HEK293 (cell line): ENCODE measurements around the gene TRDMT1.

Experiments used
- ATF2 ChIP-seq: fragments of 450-650 bp; formaldehyde crosslinking; IDR thresholded peaks from 2 replicates; pipeline ENCODE4 v1.5.1; 2016; ENCODE audit warnings: missing biosample characterization, missing genetic modification characterization, low read depth
- HIC1 ChIP-seq: fragments of 450-650 bp; formaldehyde crosslinking; IDR thresholded peaks from 2 replicates; pipeline ENCODE4 v1.5.1; 2016; ENCODE audit warnings: missing biosample characterization, missing genetic modification characterization
- KLF8 ChIP-seq: fragments of 450-650 bp; formaldehyde crosslinking; IDR thresholded peaks from 2 replicates; pipeline ENCODE4 v1.5.1; 2016; ENCODE audit warnings: missing biosample characterization, missing genetic modification characterization
- KLF9 ChIP-seq: fragments of 450-650 bp; formaldehyde crosslinking; IDR thresholded peaks from 2 replicates; pipeline ENCODE4 v1.5.1; 2016; ENCODE audit warnings: missing biosample characterization, missing genetic modification characterization, low read depth
- PATZ1 ChIP-seq: fragments of 450-650 bp; formaldehyde crosslinking; IDR thresholded peaks from 2 replicates; pipeline ENCODE4 v1.5.1; 2016; ENCODE audit warnings: missing biosample characterization, missing genetic modification characterization
- PRDM1 ChIP-seq: fragments of 450-650 bp; formaldehyde crosslinking; IDR thresholded peaks from 2 replicates; pipeline ENCODE4; 2016; ENCODE audit warnings: missing biosample characterization, missing genetic modification characterization
- ZBTB7A ChIP-seq: fragments of 450-650 bp; formaldehyde crosslinking; IDR thresholded peaks from 2 replicates; pipeline ENCODE4 v1.5.1; 2016; ENCODE audit warnings: low read depth, missing biosample characterization, missing genetic modification characterization
- ZEB2 ChIP-seq: fragments of 450-650 bp; formaldehyde crosslinking; IDR thresholded peaks from 2 replicates; pipeline ENCODE4 v1.5.1; 2016; ENCODE audit warnings: missing biosample characterization, missing genetic modification characterization
- ZNF114 ChIP-seq: fragments of 450-650 bp; formaldehyde crosslinking; IDR thresholded peaks from 2 replicates; pipeline ENCODE4 v1.5.0; 2017; ENCODE audit warnings: missing biosample characterization, missing genetic modification characterization
- ZNF121 ChIP-seq: fragments of 450-650 bp; formaldehyde crosslinking; IDR thresholded peaks from 2 replicates; pipeline ENCODE4 v1.5.1; 2016; ENCODE audit warnings: missing biosample characterization, missing genetic modification characterization
- ZNF132 ChIP-seq: fragments of 450-650 bp; formaldehyde crosslinking; IDR thresholded peaks from 2 replicates; pipeline ENCODE4 v1.5.1; 2017; ENCODE audit warnings: missing biosample characterization, missing genetic modification characterization, borderline replicate concordance
- ZNF138 ChIP-seq: fragments of 450-650 bp; formaldehyde crosslinking; IDR thresholded peaks from 2 replicates; pipeline ENCODE4 v1.5.1; 2016; ENCODE audit warnings: missing biosample characterization, missing genetic modification characterization, borderline replicate concordance
- ZNF16 ChIP-seq: fragments of 450-650 bp; formaldehyde crosslinking; IDR thresholded peaks from 2 replicates; pipeline ENCODE4 v1.5.1; 2016; ENCODE audit warnings: low read depth, missing biosample characterization, missing genetic modification characterization
- ZNF335 ChIP-seq: fragments of 450-650 bp; formaldehyde crosslinking; conservative IDR thresholded peaks from 2 replicates; pipeline ENCODE4 v1.5.1; 2016; ENCODE audit warnings: missing biosample characterization, missing genetic modification characterization
- ZNF341 ChIP-seq: fragments of 450-650 bp; formaldehyde crosslinking; IDR thresholded peaks from 2 replicates; pipeline ENCODE4; 2016; ENCODE audit warnings: low read depth, missing biosample characterization, missing genetic modification characterization
- ZNF362 ChIP-seq: fragments of 450-650 bp; formaldehyde crosslinking; IDR thresholded peaks from 2 replicates; pipeline ENCODE4 v1.5.1; 2016; ENCODE audit warnings: missing biosample characterization, missing genetic modification characterization
- ZNF514 ChIP-seq: fragments of 450-650 bp; formaldehyde crosslinking; IDR thresholded peaks from 2 replicates; pipeline ENCODE4 v1.5.1; 2016; ENCODE audit warnings: missing biosample characterization, missing genetic modification characterization
- ZNF548 ChIP-seq: fragments of 450-650 bp; formaldehyde crosslinking; IDR thresholded peaks from 2 replicates; pipeline ENCODE4 v1.5.1; 2016; ENCODE audit warnings: missing biosample characterization, missing genetic modification characterization
- ZNF549 ChIP-seq: fragments of 450-650 bp; IDR thresholded peaks from 2 replicates; pipeline ENCODE4 v1.5.1; 2018; ENCODE audit warnings: missing biosample characterization, missing genetic modification characterization, mild to moderate bottlenecking, inconsistent platforms, moderate library complexity
- ZNF585B ChIP-seq: fragments of 450-650 bp; formaldehyde crosslinking; IDR thresholded peaks from 2 replicates; pipeline ENCODE4 v1.5.1; 2016; ENCODE audit warnings: missing biosample characterization, missing genetic modification characterization
- ZNF596 ChIP-seq: fragments of 450-650 bp; IDR thresholded peaks from 2 replicates; pipeline ENCODE4 v1.5.0; 2018; ENCODE audit warnings: missing biosample characterization, mild to moderate bottlenecking, missing genetic modification characterization, moderate library complexity
- ZNF621 ChIP-seq: fragments of 450-650 bp; formaldehyde crosslinking; IDR thresholded peaks from 2 replicates; pipeline ENCODE4 v1.5.1; 2017; ENCODE audit warnings: missing biosample characterization, missing genetic modification characterization
- ZNF623 ChIP-seq: fragments of 450-650 bp; formaldehyde crosslinking; IDR thresholded peaks from 2 replicates; pipeline ENCODE4 v1.5.1; 2016; ENCODE audit warnings: missing biosample characterization, missing genetic modification characterization
- ZNF626 ChIP-seq: fragments of 450-650 bp; sonication (Bioruptor Pico); formaldehyde crosslinking; IDR thresholded peaks from 2 replicates; pipeline ENCODE4 v1.5.1; 2018; ENCODE audit warnings: missing biosample characterization, missing genetic modification characterization, inconsistent platforms
- ZNF639 ChIP-seq: fragments of 450-650 bp; formaldehyde crosslinking; IDR thresholded peaks from 2 replicates; pipeline ENCODE4 v1.5.1; 2016; ENCODE audit warnings: missing biosample characterization, missing genetic modification characterization
- ZNF707 ChIP-seq: fragments of 450-650 bp; formaldehyde crosslinking; IDR thresholded peaks from 2 replicates; pipeline ENCODE4 v1.5.1; 2016; ENCODE audit warnings: missing biosample characterization, missing genetic modification characterization
- ZNF76 ChIP-seq: fragments of 450-650 bp; formaldehyde crosslinking; IDR thresholded peaks from 2 replicates; pipeline ENCODE4; 2016; ENCODE audit warnings: low read depth, missing biosample characterization, missing genetic modification characterization, borderline replicate concordance
- ZSCAN16 ChIP-seq: fragments of 450-650 bp; formaldehyde crosslinking; IDR thresholded peaks from 2 replicates; pipeline ENCODE4 v1.5.1; 2016; ENCODE audit warnings: missing biosample characterization, missing genetic modification characterization

The TRDMT1 gene

GRCh38 chr10:17200912-17201793 lies at the start of gene TRDMT1 (continued):
- TF ChIP-seq ZNF362 (tag by site-specific recombination) (peak; percentile 34; the same call in 1 of the 2 replicates), ZNF626 (tag by site-specific recombination) (peak; percentile 32; the same call in 1 of the 2 replicates), ZNF707 (no peak), ZNF335 (tag by site-specific recombination) (peak; percentile 64), ZNF76 (tag by site-specific recombination) (peak; percentile 89), ZNF621 (tag by site-specific recombination) (no peak), ZNF114 (tag by site-specific recombination) (no peak), ZSCAN16 (tag by site-specific recombination) (peak; percentile 68; the same call in 1 of the 2 replicates), ATF2 (tag by site-specific recombination) (no peak), KLF9 (tag by site-specific recombination) (peak; percentile 93), ZNF132 (no peak), ZNF596 (tag by site-specific recombination) (peak; percentile 92), ZNF639 (tag by site-specific recombination) (peak; percentile 96), ZEB2 (tag by site-specific recombination) (peak; percentile 89), ZNF549 (tag by site-specific recombination) (no peak), PRDM1 (tag by site-specific recombination) (0 out of 2 replicates have a peak, but pooled peaks have one; percentile 51), ZNF341 (tag by site-specific recombination) (peak; percentile 61), ZNF16 (tag by site-specific recombination) (no peak), HIC1 (tag by site-specific recombination) (peak; percentile 96), KLF8 (peak; percentile 99), ZNF514 (tag by site-specific recombination) (no peak), ZNF548 (tag by site-specific recombination) (no peak), ZNF585B (tag by site-specific recombination) (peak; percentile 13; the same call in 1 of the 2 replicates), ZNF121 (tag by site-specific recombination) (peak; percentile 70; the same call in 1 of the 2 replicates), ZBTB7A (tag by site-specific recombination) (peak; percentile 95), ZNF138 (no peak), PATZ1 (peak; percentile 95), ZNF623 (tag by site-specific recombination) (peak; percentile 40; the same call in 1 of the 2 replicates)
